Sigmoid colon (tissue), 4 donors: ENCODE results near the gene SNX20.

Experiments
- EP300 ChIP-seq, 4 donors: sonication (generic); formaldehyde crosslinking; IDR thresholded peaks; one replicate each; pipeline ENCODE4 v1.6.1; 2017; ENCODE audit warnings: antibody characterized with exemption in 4 of 4
- POLR2AphosphoS5 ChIP-seq, 4 donors: sonication (generic); formaldehyde crosslinking; IDR thresholded peaks; one replicate each; pipeline ENCODE4 v1.6.1; 2017; ENCODE audit warnings: antibody characterized with exemption in 4 of 4

DNA sequence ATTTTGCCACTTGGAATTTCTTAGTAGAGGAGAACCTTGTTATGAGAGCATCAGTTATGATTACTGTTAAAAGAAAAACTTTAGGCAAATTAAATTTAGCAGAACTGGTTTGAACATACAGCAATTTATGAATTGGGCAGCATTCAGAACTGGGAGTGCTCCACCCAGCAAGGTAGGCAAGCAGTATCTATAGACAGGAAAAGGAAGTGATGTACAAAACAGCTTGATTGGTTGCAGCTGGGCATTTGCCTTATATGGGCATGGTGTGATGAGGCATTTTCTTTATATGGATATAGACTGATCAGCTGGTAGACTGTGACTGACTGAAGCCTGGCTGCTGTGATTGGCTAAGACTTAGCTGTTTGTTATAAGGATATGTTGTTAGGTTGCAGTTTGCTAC is 43.2 kb upstream of the SNX20 start:
- TF ChIP-seq POLR2AphosphoS5 (IDR thresholded peaks at IDR 0.05) (no peak), EP300 (IDR thresholded peaks at IDR 0.05) (no peak)
